K562 (cell line): Measurements from ENCODE around the gene LYSMD4. TPM values are rescaled to one million over a fixed set of nuclear protein-coding genes. Genes with fewer than 3 reads are reported as not detected.

ENCODE experiments used
- ASH1L ChIP-seq: fragments of 450-650 bp; IDR thresholded peaks from 2 replicates; pipeline ENCODE4 v1.6.1; 2018; ENCODE audit warnings: borderline replicate concordance, mild to moderate bottlenecking, low read depth; ENCODE audit not compliant: partially characterized antibody
- CAMTA2 ChIP-seq: fragments of 250-450 bp; sonication (Bioruptor Pico); conservative IDR thresholded peaks from 2 replicates; pipeline ENCODE4 v1.5.1; 2022
- ELK1 ChIP-seq: sonication (generic); formaldehyde crosslinking; IDR thresholded peaks from 2 replicates; pipeline ENCODE4 v1.8.1; 2022; ENCODE audit warnings: missing genetic modification reagents
- GABPA ChIP-seq: fragments of 200-800 bp; sonication (Bioruptor generic); conservative IDR thresholded peaks from 2 replicates; pipeline ENCODE4 v1.6.1; 2016; ENCODE audit warnings: low read depth, missing genetic modification characterization, missing compliant biosample characterization
- HDGF ChIP-seq: fragments of 450-650 bp; IDR thresholded peaks from 2 replicates; pipeline ENCODE4 v1.6.1; 2016
- NKRF ChIP-seq: fragments of 450-650 bp; IDR thresholded peaks from 2 replicates; pipeline ENCODE4 v1.6.1; 2016; ENCODE audit warnings: borderline replicate concordance
- PRMT5 ChIP-seq: sonication (generic); formaldehyde crosslinking; IDR thresholded peaks from 2 replicates; pipeline ENCODE4 v1.5.0; 2020; ENCODE audit warnings: missing genetic modification reagents
- ZBTB11 ChIP-seq, 3 experiments: fragments of 200-800 bp in 1 of 3; fragments of 250-450 bp in 1 of 3; fragments of 450-650 bp in 1 of 3; sonication (Bioruptor Pico) in 1 of 3; sonication (Bioruptor generic) in 1 of 3; formaldehyde crosslinking in 1 of 3; IDR thresholded peaks; 2 replicates each; pipeline versions ENCODE4 v1.6.1 to v1.8.0; 2016 to 2022; ENCODE audit warnings: mild to moderate bottlenecking in 2 of 3, missing genetic modification characterization in 2 of 3, missing compliant biosample characterization in 1 of 3, moderate library complexity in 1 of 3
- ZNF347 ChIP-seq: fragments of 450-650 bp; formaldehyde crosslinking; IDR thresholded peaks from 2 replicates; pipeline ENCODE4 v1.4.0; 2020; ENCODE audit warnings: low read depth, mild to moderate bottlenecking, moderate library complexity
- ZNF407 ChIP-seq: fragments of 450-650 bp; IDR thresholded peaks from 2 replicates; pipeline ENCODE4 v1.6.1; 2016; ENCODE audit warnings: low read depth
- polyA plus RNA-seq, 8 experiments: library from polyadenylated mRNA; depleted of rRNA in 4 of 8; stranded (reverse) in 5 of 8; unstranded in 3 of 8; fragments of >200 nt; fragmentation: Nextera tagmentation in 2 of 8; fragmentation: Illumina TruSeq in 1 of 8; extraction: Ambion mirVana in 2 of 8; extraction: Trizol in 1 of 8; gene quantifications; 2 replicates each; pipeline versions ENCODE4 v1.2.1 to v1.2.3, GENCODE V29; 2011 to 2014; ENCODE audit warnings: inconsistent platforms in 1 of 8, missing spikeins in 1 of 8
- total RNA-seq, 7 experiments: library from RNA; depleted of rRNA in 6 of 7; stranded (reverse); fragments of >200 nt in 6 of 7; fragmentation: Illumina TruSeq in 2 of 7; extraction: Trizol in 2 of 7; gene quantifications; 2 replicates each; pipeline versions ENCODE4 v1.2.1 to v1.2.3, GENCODE V29; 2011 to 2021; ENCODE audit warnings: low replicate concordance in 1 of 7

Gene LYSMD4
- total and polyA plus RNA-seq, 9 of the 15 experiments (the other 6 are each of a cell fraction or from before 2014, with no cell fraction given) = 0.46 to 3.1 (median 2.0) TPM

GRCh38 chr15:99709243-99709986 is 23.8 kb downstream of the LYSMD4 start (continued):
- TF ChIP-seq ZBTB11 (CRISPR knock-in tag; IDR thresholded peaks at IDR 0.05) (no peak), ASH1L (no peak), ZNF347 (CRISPR knock-in tag) (no peak), PRMT5 (CRISPR knock-in tag) (no peak), ELK1 (CRISPR knock-in tag) (no peak), ZNF407 (no peak), GABPA (tag) (no peak), HDGF (no peak), CAMTA2 (CRISPR knock-in tag) (no peak), NKRF (no peak)
